ENCODE results near the gene IFNA17.
"Not testable (repeated sequence)": the region's sequence is repeated elsewhere in the genome, so short reads cannot be mapped to it uniquely, and the experiment has no call there.

Gene IFNA17

GRCh38 chr9:21210311-21210710 lies 17.7 kb downstream of the IFNA17 start:
- DNase-seq (ENCODE audit: low spot score) = no peak

- DNase-seq (ENCODE audit: low spot score) = not testable (repeated sequence)
Measured at GRCh38 chr9:21207043-21207442, 21.0 kb downstream of the IFNA17 start, which contains the start of gene IFNA10. Gene IFNA10 (minus strand): TSS chr9:21207143. CDS start chr9:21207097, 46 bp downstream.

GRCh38 chr9:21205204-21205603 lies 22.8 kb downstream of the IFNA17 start:
- DNase-seq (ENCODE audit: low spot score) = no peak

- not testable (repeated sequence) for DNase-seq (ENCODE audit: low spot score)
Measured at GRCh38 chr9:21202105-21202504, 25.9 kb downstream of the IFNA17 start, which contains the start of gene IFNA7. Gene IFNA7 (minus strand): TSS chr9:21202205. CDS start chr9:21202165, 40 bp downstream.

GRCh38 chr9:21194867-21195776 lies 32.9 kb downstream of the IFNA17 start:
- DNase-seq (ENCODE audit: low spot score) = not testable (repeated sequence)

GRCh38 chr9:21187487-21187886 lies 40.5 kb downstream of the IFNA17 start, which contains the start of gene IFNA4:
Gene IFNA4 (minus strand): TSS chr9:21187587. CDS start chr9:21187531, 56 bp downstream.
- not testable (repeated sequence) for DNase-seq (ENCODE audit: low spot score)

GRCh38 chr9:21182810-21183736 lies 44.9 kb downstream of the IFNA17 start:
- not testable (repeated sequence) for DNase-seq (ENCODE audit: low spot score)

Measured in hematopoietic multipotent progenitor cell treated with erythropoietin and hydrocortisone succinate and interleukin-3 and kit ligand, for 15 days (in vitro differentiated cells).